Smooth muscle cell (in vitro differentiated cells): ENCODE results near the gene SPRYD4. TPM values are rescaled to one million over a fixed set of nuclear protein-coding genes. Genes with fewer than 3 reads are reported as not detected.

ENCODE experiments used
- DNase-seq: peaks from one replicate; lab custom pipeline; 2025; ENCODE audit not compliant: unreplicated experiment; lab: John Stamatoyannopoulos, UW
- H2AFZ ChIP-seq: fragments of 200-600 bp; sonication (generic); 2 replicates; pipeline ENCODE4 v1.6.0; 2016; ENCODE audit warnings: antibody characterized with exemption, low read depth, mild to moderate bottlenecking
- H3F3A ChIP-seq: fragments of 200-600 bp; sonication (generic); 2 replicates; pipeline ENCODE4 v1.6.0; 2017; ENCODE audit warnings: antibody characterized with exemption, low read depth
- H3K27ac ChIP-seq: fragments of 200-600 bp; sonication (generic); 2 replicates; pipeline ENCODE4 v1.5.1; 2016; ENCODE audit warnings: low read depth, mild to moderate bottlenecking
- H3K27me3 ChIP-seq: fragments of 200-600 bp; sonication (generic); 2 replicates; pipeline ENCODE4 v1.6.1; 2016; ENCODE audit warnings: low read depth, mild to moderate bottlenecking
- H3K36me3 ChIP-seq: fragments of 200-600 bp; sonication (generic); 2 replicates; pipeline ENCODE4 v1.5.1; 2016; ENCODE audit warnings: low read depth
- H3K4me1 ChIP-seq: fragments of 200-600 bp; sonication (generic); 2 replicates; pipeline ENCODE4 v1.5.1; 2016; ENCODE audit warnings: low read depth
- H3K4me2 ChIP-seq: fragments of 200-600 bp; sonication (generic); 2 replicates; pipeline ENCODE4 v1.6.0; 2016; ENCODE audit warnings: mild to moderate bottlenecking
- H3K4me3 ChIP-seq: fragments of 200-600 bp; sonication (generic); 2 replicates; pipeline ENCODE4 v1.5.1; 2016; ENCODE audit warnings: mild to moderate bottlenecking
- H3K79me2 ChIP-seq: fragments of 200-600 bp; sonication (generic); 2 replicates; pipeline ENCODE4 v1.6.0; 2016; ENCODE audit warnings: low read depth, mild to moderate bottlenecking
- H3K9ac ChIP-seq: fragments of 200-600 bp; sonication (generic); 2 replicates; pipeline ENCODE4 v1.6.0; 2016; ENCODE audit warnings: low read depth
- H3K9me3 ChIP-seq: fragments of 200-600 bp; sonication (generic); replicated peaks from 2 replicates; pipeline ENCODE4 v1.5.1; 2016; ENCODE audit warnings: low read depth
- H4K20me1 ChIP-seq: fragments of 200-600 bp; sonication (generic); 2 replicates; pipeline ENCODE4 v1.6.0; 2016; ENCODE audit warnings: low read depth
- CTCF ChIP-seq: fragments of 200-600 bp; sonication (generic); IDR thresholded peaks from 2 replicates; pipeline ENCODE4 v1.5.1; 2017; ENCODE audit warnings: borderline replicate concordance, mild to moderate bottlenecking, antibody characterized with exemption; ENCODE audit not compliant: insufficient read depth, poor library complexity, severe bottlenecking
- WGBS: methylation state at CpG from one replicate; pipeline ENCODE4 v1.1.7; 2016; ENCODE audit warnings: low lambda C conversion rate; 5-methylcytosine and 5-hydroxymethylcytosine counted together
- polyA plus RNA-seq: library from polyadenylated mRNA; unstranded; fragments of >200 nt; fragmentation: Nextera tagmentation; extraction: Ambion mirVana; gene quantifications from 2 replicates; pipeline ENCODE4 v1.2.1, GENCODE V29; 2016
- total RNA-seq: library from RNA; depleted of rRNA; stranded (reverse); fragments of >200 nt; gene quantifications from 2 replicates; pipeline ENCODE4 v1.2.3, GENCODE V29; 2014

SPRYD4 gene
- total and polyA plus RNA-seq, 2 experiments from 2014 or later = 0.71 to 1.0 TPM

DNA sequence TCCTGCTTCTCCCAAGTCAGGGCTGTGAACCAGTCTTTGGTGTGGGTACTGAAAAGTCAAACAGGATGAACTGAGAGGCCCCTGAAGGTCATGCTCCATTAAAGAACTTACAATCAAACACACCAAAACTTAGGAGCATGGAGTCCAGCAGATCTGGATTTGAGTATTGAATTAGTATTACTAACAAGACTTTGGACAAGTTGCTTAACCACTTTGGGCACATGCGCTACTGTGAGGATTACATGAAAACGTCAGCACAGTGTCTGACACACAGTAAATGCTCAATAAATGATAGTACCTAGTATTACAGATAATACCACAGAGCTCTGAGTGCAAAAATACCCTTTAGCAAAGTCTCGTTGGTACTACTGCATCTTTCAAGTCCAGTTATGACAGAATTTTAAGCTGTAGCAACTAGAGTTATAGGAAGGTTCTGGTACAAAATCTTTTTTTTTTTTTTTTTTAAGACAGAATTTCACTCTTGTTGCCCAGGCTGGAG, 42.4 kb upstream of the SPRYD4 start:
- no peak overlapping the region for H3K9ac ChIP-seq
- H3K79me2 ChIP-seq = no peaks in the 10 kb centered on the region
- no peak for DNase-seq
- H4K20me1 ChIP-seq = no peaks in the 10 kb centered on the region
- no peaks in the 10 kb centered on the region for H3K27me3 ChIP-seq
- no peaks in the 10 kb centered on the region for H3K36me3 ChIP-seq
- 66% methylated on average over 3 of the region's 3 CpGs for WGBS
- no peaks in the 10 kb centered on the region for H3K4me1 ChIP-seq
- H3K9me3 ChIP-seq = no peaks in the 10 kb centered on the region
- no peak overlapping the region for H3K4me2 ChIP-seq
- no peak overlapping the region for H3K27ac ChIP-seq
- no peaks in the 10 kb centered on the region for H3F3A ChIP-seq
- no peak overlapping the region for H3K4me3 ChIP-seq
- no peak overlapping the region for H2AFZ ChIP-seq
- TF ChIP-seq CTCF = no peak

- Histone ChIP-seq H3F3A (no peaks in the 10 kb centered on the region), H3K4me1 (no peaks in the 10 kb centered on the region), H3K4me2 (no peak overlapping the region), H3K4me3 (no peak overlapping the region), H3K9me3 (no peaks in the 10 kb centered on the region), H4K20me1 (no peaks in the 10 kb centered on the region), H3K27me3 (no peaks in the 10 kb centered on the region), H3K79me2 (no peaks in the 10 kb centered on the region), H3K9ac (no peak overlapping the region), H3K36me3 (no peaks in the 10 kb centered on the region), H2AFZ (no peak overlapping the region), H3K27ac (no peak overlapping the region)
- no peak for DNase-seq
- 98% methylated on average over 11 of the region's 11 CpGs for WGBS
- no peak for TF ChIP-seq CTCF
Observed at GRCh38 chr12:56431288-56431687, 37.1 kb upstream of the SPRYD4 start.

DNA sequence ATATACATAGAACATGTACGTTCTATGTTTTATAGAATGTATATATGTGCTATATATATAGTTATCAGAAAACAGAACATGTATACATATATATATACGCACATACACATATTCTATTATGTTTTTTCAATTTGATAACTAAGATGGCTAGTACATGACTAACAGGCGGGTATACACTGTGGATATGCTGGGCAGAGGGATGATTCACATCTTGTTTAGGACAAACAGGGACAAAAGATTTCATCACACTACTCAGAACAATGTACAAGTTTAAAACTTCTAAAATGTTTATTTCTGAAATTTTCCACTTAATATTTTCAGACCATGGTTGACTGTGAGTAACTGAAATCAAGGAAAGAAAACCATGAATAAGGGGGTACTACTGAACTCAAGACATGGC, 36.5 kb upstream of the SPRYD4 start:
- Histone ChIP-seq H3K4me1 (no peaks in the 10 kb centered on the region), H2AFZ (no peak overlapping the region), H3K27me3 (no peaks in the 10 kb centered on the region), H3F3A (no peaks in the 10 kb centered on the region), H3K9ac (no peak overlapping the region), H3K9me3 (no peaks in the 10 kb centered on the region), H3K27ac (no peak overlapping the region), H3K4me3 (no peak overlapping the region), H3K36me3 (no peaks in the 10 kb centered on the region), H3K4me2 (no peak overlapping the region), H4K20me1 (no peaks in the 10 kb centered on the region), H3K79me2 (no peaks in the 10 kb centered on the region)
- 95% methylated on average over 3 of the region's 3 CpGs for WGBS
- DNase-seq = no peak
- no peak for TF ChIP-seq CTCF

- Histone ChIP-seq H3K9me3 (no peaks in the 10 kb centered on the region), H4K20me1 (no peaks in the 10 kb centered on the region), H2AFZ (no peak overlapping the region), H3K27ac (no peak overlapping the region), H3K79me2 (peaks cover 7% of the 10 kb centered on the region), H3K4me1 (no peaks in the 10 kb centered on the region), H3K27me3 (no peaks in the 10 kb centered on the region), H3K4me3 (no peak overlapping the region), H3F3A (no peaks in the 10 kb centered on the region), H3K36me3 (no peaks in the 10 kb centered on the region), H3K9ac (no peak overlapping the region), H3K4me2 (no peak overlapping the region)
- 96% methylated on average over 6 of the region's 6 CpGs for WGBS
- DNase-seq = no peak
- no peak for TF ChIP-seq CTCF
Observed at GRCh38 chr12:56434828-56435227, 33.5 kb upstream of the SPRYD4 start.
